NOMO-1 treated with DMSO at 0.1 percent for 48 hours (cell line): Measurements from ENCODE around the gene FBXO46.
"Not testable (repeated sequence)": the region's sequence is repeated elsewhere in the genome, so short reads cannot be mapped to it uniquely, and the experiment has no call there.

Source experiments
- DNase-seq: peaks from one replicate; lab custom pipeline; 2025; ENCODE audit not compliant: unreplicated experiment; lab: John Stamatoyannopoulos, UW

The FBXO46 gene

DNA sequence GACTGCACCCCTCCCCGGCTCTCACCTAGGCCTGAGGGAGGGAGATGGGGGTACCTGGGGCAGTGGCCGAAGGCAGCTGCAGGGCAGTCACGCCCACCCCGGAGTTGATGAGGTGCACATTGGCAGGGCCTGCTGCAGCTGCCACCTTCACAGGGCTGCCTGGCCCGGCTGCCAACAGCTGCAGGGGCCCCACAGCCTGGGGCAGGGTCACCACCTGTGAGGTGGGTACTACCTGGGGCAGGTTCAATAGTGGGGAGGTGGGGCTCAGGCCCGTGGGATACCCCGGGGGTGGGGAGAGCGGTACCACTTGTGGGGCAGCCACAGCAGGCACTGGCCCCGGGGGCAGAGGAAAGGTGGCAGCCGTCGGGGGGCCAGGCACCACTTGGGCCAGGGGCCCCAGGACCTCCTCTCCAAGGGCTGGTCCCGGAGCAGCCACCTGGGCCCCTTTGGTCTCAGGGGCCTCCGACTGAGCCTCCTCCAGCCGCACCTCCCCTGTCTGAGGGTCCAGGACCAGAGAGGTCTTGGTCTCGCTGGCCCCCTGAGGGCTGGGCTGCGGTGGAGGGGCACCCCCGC lies 35.7 kb upstream of the FBXO46 start:
- no peak for DNase-seq

DNA sequence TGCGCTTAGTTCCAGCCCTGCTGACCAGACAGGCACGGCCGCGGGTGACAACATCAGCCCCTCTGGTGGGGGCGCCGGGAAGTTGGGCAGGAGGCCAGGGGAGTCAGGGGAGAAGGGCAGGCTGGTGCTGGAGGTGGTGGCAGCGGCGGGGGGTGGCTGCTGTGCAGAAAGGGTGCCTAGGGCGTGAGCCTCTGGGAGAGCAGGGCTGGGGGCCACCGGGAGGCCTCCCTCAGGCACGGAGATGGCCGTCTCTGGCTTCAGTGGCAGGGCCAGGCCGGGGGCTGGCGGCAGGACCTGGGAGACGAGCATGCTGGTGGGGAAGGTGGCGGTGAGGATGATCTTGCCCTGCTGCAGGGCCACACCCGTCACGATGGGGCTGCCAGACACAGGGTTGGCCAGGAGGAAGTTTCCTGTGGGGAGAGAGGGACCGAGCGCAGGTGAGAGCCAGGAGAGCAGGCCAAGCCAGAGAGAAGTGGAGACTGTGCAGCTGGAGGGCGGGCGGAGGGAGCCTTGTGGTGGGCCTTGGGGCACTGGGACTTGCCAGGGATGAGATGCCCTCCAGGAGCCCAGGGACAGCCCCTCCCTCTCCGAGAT lies 35.1 kb upstream of the FBXO46 start:
- DNase-seq: no peak

DNA sequence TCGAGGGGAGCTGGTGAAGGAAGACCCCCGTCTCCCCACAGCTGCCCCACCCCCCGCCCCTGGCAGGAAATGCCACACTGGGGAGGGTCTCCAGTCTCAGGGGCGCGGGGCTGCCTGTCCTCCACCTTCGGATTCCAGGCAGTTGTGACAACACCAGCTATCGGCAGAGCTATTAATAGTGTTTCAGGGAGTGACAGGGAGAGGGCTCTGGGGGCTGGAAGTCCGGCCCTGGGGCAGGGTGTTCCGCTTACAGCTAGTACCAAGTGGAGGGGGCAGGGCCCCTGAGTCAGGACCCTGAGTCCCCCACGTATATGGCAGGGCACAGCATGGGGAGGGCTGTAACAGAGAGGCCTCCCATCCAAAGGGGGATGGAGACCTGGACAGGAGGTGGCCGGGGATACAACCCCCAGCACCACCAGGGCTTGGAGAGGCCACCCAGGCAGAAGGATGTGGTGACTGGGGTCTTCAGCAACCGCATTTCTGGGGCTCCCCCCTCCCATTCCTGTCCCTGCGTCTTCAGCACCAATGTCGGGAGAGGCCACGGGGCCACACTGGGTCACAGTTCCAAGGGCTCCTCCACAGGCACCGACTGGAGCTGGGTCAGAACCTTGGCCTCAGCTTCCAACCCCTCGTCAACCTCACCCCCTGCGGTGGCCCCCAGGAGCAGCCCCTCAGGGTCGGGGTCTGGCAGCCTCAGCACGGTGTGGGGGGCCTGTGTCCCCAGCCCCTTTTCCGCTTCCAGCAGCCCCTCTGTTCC lies 34.4 kb upstream of the FBXO46 start:
- DNase-seq: no peak

DNA sequence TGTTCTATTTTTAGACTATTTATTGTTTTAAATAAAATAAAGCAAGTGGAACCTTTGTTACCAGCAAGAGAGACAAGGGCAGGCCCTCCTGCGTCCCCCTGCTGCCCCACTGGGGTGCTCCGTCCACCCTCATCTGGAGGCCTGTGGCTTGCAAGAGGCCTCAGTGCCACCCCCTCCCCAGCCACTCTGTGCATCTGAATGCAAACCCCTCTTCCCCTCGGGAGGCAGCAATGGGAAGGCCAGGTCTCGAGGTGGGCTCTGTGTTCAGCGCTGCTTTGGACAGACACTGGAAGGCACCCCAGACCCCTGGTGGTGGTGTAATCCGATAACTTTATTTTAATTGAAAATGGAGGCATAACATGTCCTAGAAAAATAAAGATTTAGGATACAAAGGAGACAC lies 33.8 kb upstream of the FBXO46 start:
- no peak for DNase-seq

DNA sequence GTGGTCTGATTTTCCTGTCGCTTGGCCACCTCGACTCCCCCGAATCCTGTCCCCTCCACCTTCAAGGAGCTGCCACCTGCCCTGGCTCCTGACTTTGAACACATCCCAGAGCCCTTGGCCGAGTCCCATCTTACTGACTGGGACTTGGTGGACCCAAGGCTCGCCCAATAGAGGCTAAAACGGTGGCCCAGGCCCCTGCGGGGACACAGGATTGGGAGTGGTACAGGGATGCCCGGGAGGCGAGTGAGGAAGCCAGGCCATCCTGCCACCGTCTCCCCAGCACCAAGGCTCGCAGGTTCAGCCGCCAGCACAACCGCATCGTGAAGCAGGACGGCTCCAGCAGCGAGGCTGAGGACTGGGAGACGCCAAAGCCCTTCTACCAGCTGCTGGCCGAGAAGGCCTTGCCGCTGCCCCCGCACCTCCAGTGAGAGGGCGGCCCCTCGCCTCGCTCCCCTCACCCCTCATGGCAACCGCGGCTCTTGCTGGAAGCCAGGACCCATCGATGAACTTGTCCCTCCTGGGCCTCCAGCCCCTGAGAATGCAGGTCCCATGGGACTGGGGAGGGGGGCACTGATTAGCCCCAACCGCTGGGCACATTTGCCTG lies 33.1 kb upstream of the FBXO46 start:
- no peak for DNase-seq

DNA sequence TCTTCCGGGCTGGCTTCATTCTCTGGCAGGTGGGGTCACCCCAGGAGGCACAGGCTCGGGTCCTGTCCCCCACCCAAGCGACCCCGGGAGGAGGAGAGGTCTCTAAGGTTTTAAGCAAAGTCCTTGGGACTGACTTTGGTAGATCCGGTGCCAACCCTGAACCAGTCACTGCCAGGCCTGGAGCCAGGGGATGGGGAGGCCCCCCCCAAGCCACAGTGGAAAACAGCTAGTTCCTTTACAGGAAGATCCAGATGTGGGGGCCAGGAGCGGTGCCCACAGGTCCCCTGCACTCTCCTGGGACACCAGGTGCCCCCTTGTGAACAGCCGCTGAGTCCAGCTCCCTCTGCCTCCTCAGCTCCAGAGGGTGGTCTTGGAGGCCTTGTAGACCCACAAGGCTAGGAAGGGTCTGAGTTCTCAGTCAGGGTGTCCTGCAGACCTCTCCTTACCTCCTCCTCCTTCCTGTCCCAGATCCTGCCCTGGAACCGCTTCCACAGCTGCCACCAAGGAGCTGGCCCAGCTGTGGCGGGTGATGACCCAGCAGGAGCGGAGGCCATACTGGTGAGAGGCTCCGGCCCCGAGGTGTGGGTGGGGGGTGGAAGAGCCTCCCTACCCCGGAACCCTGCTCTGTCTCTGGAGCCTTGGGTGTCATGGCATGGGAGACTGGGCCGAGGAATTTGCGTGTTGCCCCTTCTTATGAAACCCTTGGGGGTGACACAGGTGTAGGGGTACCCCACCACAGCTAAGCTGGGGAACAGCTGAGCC lies 32.4 kb upstream of the FBXO46 start:
- no peak for DNase-seq

DNA sequence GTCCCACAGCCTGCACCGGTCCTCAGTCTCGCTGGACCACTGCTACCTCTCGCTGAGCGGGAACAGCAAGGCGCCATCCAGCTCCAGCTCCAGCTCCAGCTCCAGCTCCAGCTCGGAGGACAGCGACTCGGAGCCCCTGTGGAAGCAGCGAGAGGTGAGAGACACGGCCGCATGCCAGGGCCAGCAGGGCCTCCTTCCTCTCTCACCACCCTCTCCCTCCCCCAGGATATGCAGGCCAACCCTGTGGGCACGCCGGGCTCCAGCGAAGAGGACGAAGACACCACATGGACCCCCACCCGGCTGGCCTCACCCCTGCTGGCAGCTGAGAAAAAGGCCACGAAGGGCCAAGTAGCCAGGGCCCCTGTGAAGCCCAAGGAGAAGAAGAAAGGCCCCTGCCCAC lies 31.0 kb upstream of the FBXO46 start:
- no peak for DNase-seq

DNA sequence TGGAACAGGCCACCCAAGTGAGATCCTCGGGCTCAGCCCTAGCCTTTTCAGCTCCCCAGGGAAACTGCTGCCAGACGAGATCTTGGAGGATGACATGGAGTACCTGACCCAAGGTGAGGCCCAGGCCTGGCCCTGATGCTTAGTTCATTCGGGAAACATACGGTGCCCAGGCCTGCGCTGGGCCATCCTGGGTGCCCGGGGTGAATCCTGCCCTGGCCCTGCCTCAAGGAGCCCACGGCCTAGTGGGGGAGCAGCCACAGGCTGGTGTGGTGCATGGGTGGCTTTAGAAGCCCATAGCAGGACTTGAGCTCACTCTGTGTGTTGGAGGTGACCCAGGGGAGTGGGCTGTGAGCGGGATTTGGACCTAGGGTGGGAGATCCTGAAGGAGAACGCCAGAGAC lies 28.2 kb upstream of the FBXO46 start:
- no peak for DNase-seq

DNA sequence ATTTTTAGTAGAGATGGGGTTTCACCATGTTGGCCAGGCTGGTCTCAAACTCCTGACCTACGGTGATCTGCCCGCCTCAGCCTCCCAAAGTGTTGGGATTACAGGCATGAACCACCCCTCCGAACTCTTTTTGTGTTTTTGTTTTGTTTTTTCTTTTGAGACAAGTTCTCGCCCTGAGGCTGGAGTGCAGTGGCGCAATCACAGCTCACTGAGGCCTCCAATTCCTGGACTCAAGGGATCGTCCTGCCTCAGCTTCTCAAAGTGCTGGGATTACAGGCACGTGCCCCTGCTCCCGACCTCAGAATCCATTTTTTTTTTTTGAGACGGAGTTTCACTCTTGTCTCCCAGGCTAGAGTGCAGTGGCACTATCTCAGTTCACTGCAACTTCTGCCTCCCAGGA lies 27.0 kb upstream of the FBXO46 start:
- DNase-seq: no peak

DNA sequence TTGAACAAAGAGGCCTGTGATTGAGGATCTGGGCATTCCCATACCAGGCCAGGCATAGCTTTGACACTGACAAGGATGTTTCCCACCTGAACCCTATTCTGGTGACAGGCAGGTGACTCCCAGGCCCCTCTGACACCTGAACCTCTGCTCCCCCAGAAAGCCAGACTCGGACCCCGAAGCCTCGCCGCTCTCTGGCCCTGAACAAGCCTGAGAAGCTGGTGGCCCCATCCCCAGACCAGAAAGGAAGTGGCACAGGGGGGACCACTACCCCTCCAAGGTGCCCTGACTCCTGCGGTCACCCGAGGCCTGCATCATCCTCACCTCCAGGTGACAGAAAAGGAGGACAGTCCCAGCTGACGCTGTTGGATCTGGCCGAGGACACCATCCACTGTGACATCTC lies 23.6 kb upstream of the FBXO46 start:
- DNase-seq: no peak

DNA sequence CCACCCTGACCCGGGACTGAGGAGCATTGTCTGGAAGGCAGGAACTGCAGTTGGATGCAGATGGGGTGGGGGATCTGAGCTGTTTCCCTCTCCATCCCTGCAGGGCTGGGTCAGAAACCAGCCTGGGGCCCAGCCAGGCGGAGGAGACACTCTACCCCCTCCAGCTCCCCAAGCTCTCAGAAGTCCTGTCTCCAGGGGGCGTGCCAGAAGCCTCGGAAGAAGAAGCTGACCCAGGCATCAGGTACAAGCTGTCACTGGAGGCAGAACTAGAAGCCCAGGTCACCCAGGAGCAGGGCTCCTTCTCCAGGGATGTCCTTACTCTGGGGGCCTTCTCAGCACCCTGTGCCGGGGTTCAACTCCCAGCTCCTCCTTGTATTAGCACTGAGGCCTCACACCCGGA lies 22.9 kb upstream of the FBXO46 start:
- no peak for DNase-seq

DNA sequence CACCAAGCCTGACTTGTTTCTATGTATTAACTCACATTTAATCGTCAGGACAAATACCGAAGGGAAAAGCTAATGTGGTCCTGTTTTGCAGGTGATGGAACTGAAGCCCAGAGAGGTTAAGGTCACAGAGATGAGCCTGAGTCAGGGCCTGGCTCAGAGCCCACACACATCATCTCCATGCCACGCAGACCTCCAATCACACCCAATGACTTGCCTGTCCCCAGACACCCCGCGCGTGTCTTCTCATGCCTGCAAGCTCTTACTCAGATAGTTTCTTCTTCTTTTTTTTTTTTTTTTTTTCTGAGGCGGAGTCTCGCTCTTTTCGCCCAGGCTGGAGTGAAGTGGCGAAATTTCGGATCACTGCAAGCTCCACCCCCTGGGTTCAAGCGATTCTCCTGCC lies 21.9 kb upstream of the FBXO46 start:
- DNase-seq: no peak

DNA sequence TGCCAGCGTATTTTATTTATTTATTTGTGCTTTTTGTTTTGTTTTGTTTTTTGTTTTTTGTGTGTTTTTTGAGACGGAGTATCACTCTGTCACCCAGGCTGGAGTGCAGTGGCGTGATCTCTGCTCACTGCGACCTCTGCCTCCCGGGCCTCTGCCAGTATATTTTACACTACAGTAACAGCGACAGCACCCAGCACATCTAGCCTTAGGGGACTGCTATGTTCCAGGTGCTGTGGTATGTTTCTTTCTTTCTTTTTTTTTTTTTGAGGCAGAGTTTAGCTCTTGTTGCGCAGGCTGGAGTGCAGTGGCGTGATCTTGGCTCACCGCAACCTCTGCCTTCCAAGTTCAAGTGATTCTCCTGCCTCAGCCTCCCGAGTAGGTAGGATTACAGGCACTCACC lies 20.8 kb upstream of the FBXO46 start:
- not testable (repeated sequence) for DNase-seq

DNA sequence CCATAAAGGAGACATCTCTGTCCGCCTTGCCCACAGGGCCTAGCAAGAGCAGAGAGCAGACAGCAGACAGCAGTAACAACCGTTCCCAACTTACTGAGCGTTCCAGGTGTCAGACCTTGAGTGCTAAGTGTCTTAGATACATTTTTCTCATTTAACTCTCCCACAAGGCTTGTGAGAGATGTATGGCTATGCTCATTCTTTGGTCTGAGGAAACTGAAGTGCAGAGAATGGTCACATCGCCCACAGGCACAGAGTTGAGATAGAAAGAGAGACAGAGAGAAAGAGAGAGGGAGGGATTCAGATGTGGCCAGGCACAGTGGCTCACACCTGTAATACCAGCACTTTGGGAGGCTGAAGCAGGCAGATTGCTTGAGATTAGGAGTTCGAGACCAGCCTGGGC lies 16.8 kb upstream of the FBXO46 start:
- DNase-seq: no peak

DNA sequence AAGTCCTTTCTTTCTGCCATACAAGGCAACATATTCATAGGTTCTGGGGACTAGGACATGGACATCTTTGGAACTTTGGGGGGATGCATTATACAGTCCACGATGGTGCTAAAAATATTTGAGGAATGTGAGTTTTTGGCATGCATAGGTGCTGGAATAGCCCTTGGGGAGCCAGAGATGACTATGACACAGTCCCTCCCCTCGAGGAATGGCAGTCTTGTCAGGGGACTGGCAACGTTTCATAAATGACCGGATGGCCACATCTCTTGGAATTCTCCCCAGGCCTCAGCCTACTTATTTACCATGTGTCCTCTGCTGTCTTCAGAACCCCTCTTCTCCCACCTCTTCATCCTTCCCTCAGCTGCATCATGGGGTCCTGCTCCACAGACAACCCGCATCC lies 16.2 kb upstream of the FBXO46 start:
- no peak for DNase-seq

DNA sequence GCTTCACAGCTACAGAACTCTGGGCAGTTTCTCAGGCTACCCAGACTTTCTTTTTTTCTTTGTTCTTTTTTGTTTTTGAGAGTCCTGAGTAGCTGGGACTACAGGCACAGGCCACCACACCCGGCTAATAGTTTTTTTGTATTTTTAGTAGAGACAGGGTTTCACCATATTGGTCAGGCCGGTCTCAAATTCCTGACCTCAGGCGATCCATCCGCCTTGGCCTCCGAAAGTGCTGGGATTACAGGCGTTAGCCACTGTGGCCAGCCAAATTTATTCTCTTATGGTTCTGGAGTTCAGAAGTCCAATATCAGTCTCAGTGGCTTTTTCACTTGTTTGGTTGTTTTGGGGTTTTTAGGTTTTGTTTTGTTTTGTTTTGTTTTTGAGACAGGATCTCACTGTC lies 14.9 kb upstream of the FBXO46 start:
- no peak for DNase-seq

DNA sequence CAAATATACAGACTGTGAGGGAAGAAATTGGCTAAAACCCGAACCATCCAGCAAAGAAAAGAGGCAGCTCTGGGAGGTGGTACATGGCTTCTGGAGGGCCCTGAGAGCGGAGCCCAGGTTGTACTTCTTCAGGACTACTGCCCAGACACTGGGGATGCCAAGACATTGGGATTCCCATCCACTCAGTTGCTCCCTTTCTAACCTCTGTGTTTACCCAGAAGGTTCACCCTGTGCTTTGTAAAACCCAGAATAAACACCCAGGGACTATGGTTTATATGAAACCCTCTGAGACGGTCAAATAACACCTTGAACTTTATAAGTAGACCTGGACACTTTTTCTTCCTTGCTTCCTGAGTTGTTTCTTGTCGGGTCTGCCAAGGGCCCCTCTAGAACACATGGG lies 12.3 kb upstream of the FBXO46 start:
- no peak for DNase-seq

DNA sequence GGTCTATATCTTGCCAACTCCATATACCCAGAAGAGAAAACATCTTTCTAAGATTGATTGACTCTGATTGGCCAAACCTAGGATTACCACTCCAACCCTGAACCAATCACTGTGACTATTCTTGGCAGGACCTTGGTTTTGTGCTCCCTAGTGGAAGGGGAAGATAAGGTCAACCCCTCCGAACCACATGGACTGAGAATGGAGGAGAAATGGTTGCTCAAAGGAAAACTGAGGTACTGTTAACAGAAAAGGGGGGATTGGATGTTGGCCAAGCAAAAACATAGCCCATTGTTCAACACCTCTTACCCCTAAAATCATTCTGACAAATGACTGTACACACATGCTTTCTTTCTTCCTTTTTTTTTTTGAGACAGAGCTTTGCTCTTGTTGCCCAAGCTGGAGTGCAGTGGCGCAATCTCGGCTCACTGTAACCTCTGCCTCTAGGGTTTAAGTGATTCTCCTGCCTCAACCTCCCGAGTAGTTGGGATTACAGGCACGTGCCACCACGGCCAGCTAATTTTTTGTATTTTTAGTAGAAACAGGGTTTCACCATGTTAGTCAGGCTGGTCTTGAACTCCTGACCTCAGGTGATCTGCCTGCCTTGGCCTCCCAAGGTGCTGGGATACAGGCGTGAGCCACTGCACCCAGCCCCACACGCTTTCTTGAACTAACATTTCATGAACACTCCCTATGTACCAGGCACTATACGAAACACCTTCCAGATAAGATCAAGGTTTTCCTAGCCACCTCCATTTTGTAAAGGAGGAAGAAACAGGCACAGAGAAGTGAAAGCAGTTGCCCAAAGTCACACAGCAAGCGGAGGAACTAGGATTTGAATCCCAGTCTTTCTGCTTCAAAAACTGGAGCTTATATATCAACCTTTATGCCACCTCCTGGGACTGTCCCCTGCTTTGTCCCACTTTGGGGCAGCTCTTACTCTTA lies 9.1 kb upstream of the FBXO46 start:
- DNase-seq: peak; percentile 76

DNA sequence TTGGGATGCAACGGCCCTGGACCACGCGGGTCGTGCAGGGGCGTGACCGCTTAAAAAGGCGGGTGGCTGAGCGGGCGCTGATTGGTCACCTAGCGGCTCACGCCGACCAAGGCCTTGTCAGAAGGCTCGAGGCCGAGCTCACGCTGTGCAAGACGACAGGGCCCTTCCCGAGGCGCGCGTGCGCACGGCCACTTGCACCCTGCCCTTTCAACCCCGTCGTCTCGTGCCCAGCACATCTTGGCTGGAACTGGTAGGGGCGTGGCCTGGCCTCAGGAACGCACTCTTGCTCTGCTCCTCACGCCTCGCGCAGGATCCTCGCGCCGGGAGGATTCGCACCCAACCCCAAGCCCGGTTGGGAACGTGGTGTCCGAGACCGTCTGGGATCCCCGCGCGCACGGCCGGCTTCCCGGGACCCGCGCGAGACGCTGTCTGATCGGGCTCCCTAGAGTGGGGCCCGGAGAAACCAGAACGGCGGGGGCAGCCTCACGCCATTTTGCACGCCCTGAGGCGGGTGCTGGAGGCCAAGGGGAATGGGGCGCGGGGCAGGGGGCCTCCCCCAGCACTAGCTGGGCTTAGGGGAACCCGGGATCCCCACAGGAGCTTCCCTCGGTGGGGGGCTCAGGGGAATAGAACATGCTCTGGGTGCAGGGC lies 2.6 kb upstream of the FBXO46 start, which contains the start of gene MEIOSIN:
Gene MEIOSIN, plus strand, starts transcription at position 280 of the 651 bp plus-strand sequence. CDS start 1,938 bp downstream, outside the sequence.
- no peak for DNase-seq

DNA sequence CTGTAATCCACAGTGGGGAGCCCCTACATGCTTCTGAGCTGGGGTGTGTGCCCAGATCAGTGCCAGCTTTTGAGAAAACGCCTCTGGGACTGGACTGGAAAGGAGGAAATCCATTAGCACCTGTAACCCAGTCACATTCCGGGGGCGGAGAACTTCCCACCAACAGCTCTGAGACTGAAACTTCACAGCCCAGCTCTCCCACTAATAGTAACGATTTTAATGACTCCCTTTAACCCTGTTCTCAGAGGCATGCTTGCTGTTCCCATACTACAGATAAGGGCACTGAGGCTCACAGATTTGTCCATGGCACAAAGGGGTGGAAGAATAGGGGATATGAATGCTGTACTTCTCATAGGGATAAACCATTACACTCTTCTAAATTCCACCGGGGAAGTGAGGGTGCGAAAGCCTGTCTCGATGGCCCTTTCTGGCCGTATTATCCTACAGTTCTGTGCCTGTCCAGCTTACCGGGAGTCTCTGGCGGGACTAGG lies 851 bp downstream of the FBXO46 start:
- peak; percentile 11 for DNase-seq
